Measurements from ENCODE around the gene EDAR.

DNA sequence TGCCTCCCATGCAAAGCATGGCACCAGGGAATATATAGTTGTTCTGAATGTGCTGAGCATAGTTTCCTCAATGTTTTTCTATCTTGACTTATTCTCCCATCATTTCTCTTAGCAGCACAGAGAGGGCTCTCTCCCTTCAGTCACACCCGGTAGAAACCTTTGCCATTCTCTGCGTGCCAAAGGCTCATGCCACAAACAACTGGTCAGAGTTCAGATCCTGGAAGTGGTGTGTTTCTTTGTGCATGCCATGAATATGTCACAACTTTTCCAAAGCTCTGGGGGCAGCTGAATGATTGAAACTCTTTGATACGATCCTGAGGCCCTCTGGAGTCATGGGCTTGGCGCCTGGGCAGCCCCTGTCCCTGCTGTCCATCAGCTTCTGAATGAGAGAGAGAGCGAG is 28.0 kb upstream of the EDAR start:
- TF ChIP-seq PKNOX1 (IDR thresholded peaks at IDR 0.05) (no peak), L3MBTL2 (conservative IDR thresholded peaks at IDR 0.05) (no peak), FOXM1 (IDR thresholded peaks at IDR 0.05; ENCODE audit: borderline replicate concordance) (no peak), TARDBP (IDR thresholded peaks at IDR 0.05) (no peak), LEF1 (IDR thresholded peaks at IDR 0.05; ENCODE audit: borderline replicate concordance) (no peak), ELF4 (IDR thresholded peaks at IDR 0.05) (no peak), BHLHE40 (IDR thresholded peaks at IDR 0.05; ENCODE audit: borderline replicate concordance) (no peak), FOXA1 (IDR thresholded peaks at IDR 0.05) (no peak)
